ENCODE measurements around the gene ULBP3.
A peak's percentile ranks its signal among the peaks of the same experiment; 100 is the strongest.
"Not testable (repeated sequence)": the region's sequence is repeated elsewhere in the genome, so short reads cannot be mapped to it uniquely, and the experiment has no call there.

The ULBP3 gene

DNA sequence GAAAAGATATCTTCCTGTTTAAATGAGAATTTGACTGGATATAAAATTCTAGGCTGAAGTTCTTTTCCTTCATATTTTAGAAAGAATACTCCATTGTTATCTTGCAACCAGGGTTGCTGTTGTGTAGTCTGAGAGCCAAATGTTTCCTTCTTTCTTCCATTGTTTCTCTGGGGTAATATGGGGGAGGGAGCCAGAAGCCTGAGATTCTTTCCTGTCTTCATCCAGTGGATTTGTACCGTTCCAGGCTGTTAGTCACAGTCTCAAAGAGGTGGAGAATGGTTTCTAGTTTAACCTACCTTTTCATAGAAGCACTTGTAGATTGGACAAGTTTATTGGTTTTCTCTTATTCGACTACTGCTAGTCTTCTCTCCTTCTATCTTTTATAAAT lies 6.1 kb upstream of the ULBP3 start:
- DNase-seq, result no peak

GRCh38 chr6:150074396-150075033 lies 5.6 kb upstream of the ULBP3 start:
- not testable (repeated sequence) for DNase-seq

- peak; percentile 56 for DNase-seq
These were observed 3.3 kb upstream of the ULBP3 start for GRCh38 chr6:150072201-150072600.

- DNase-seq, result no peak
These were observed 1.4 kb upstream of the ULBP3 start for GRCh38 chr6:150070236-150070818.

- no peak for DNase-seq
These were observed 785 bp upstream of the ULBP3 start for GRCh38 chr6:150069706-150070105.

- DNase-seq, result no peak
These were observed 770 bp downstream of the ULBP3 start for GRCh38 chr6:150068151-150068550.

DNA sequence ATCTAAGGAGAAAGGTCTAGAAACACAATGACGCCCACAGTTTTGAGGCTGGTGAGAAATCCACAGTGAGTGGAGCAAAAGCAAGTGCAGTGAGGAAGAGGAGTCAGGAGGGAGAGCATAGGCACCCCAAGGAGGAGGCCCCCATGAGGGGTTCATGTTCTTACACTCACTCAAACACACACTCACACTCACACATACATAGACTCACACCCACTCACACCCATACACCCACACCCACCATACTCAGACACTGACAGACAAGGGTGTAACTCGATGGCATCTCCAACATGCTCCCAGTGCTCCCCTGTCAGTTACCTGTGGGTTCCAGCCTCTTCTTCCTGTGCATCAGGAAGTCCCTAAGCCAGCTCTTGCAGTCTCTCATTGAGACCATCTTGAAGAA lies 3.8 kb downstream of the ULBP3 start:
- no peak for DNase-seq

- no peak for DNase-seq
These were observed 5.3 kb downstream of the ULBP3 start for GRCh38 chr6:150063640-150064039.

DNA sequence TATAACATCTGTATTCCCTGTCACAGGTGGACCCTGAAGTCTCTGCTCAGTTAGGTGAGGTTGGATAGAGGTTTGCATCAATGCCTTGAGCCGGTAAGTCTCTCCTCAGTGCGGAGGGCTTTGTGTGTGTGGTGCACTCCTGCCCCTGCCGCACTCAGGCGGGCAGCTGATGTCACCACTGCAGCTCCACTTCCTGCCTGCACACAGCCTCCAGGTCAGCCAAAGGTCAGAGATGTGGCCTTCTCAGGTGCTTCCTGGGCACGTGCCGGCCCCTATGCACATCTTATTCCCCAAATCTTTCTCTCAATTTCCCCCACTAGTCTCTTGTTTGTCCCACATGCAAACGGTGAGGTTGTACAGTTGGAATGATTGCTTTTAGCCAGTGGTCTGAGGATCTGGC lies 8.9 kb downstream of the ULBP3 start:
- DNase-seq, result not testable (repeated sequence)

DNA sequence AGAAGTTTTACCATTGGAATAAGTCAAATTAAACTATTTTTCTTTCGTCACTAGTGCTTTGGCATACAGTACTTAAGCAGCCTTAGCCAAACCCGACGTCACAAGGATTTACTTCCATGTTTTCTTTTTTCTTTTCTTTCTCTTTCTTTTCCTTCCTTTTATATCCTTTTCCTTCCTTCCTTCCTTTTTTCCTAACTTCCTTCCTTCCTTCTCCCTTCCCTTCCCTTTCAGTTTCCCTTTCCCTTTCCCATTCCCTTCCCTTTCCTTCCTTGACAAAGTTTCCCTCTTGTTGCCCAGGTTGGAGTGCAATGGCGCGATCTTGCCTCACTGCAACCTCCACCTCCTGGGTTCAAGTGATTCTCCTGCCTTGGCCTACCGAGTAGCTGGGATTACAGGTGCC lies 9.9 kb downstream of the ULBP3 start:
- DNase-seq, result no peak

- DNase-seq, result no peak
These were observed 10.6 kb downstream of the ULBP3 start for GRCh38 chr6:150058231-150058792.

- DNase-seq, result no peak
These were observed 11.4 kb downstream of the ULBP3 start for GRCh38 chr6:150057501-150057951.

DNA sequence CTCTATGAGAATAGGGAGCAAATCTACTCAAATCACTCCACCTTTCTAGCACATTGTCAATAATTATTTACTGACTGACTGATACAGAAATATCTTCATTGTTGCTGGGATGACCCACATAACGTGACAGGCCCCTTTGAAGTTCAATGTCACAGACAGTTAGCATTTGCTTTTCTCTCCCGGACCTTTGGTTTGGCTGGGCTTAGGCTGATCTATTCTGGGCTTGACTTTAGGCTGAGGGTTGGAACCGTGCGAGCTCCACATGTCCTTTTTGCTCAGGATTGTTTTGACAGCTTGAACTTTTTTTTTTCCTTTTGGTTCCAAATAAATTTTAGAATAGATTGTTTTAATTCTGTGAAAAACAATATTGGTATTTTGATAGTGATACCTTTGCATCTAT lies 12.0 kb downstream of the ULBP3 start:
- no peak for DNase-seq

- no peak for DNase-seq
These were observed 12.8 kb downstream of the ULBP3 start for GRCh38 chr6:150056156-150056555.

GRCh38 chr6:150055131-150055530 lies 13.8 kb downstream of the ULBP3 start:
- DNase-seq, result no peak

DNA sequence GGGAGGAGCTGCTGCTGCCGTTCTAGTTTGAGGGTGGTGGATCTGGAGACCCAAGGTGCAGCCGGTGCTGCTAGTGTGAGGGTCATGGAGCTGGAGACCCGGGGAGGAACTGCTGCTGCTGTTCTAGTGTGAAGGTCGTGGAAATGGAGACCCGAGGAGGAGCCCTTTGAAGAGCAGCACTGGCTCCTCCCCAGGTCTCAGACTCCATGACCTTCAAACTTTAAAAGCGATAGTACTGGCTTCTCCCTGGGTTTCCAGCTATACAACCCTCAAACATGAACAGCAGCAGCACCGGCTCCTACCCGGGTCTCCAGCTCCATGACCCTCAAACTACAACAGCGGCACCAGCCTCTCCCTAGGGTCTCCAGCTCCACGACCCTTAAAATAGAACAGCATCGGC lies 15.5 kb downstream of the ULBP3 start:
- DNase-seq, result no peak

- no peak for DNase-seq
These were observed 18.1 kb downstream of the ULBP3 start for GRCh38 chr6:150050846-150051245.

DNA sequence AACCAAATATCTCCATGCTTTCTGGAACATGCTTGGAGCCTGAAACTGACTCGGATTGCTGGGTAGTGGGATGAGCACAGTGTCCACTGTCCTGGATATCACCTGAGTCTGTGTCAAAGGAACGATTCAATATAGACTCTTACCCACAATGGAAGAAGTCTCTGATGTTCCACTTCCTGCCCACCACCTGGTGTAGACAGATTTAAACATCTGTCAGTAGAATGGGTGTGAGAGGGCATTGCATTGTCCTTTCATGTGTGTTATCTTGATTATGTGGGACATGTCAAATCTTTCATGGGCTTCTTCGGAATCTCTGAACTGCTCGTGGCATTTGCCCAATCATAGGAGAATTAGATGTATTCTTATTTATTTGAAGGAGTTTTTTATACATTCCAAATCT lies 20.8 kb downstream of the ULBP3 start:
- DNase-seq, result no peak

- no peak for DNase-seq
These were observed 22.0 kb downstream of the ULBP3 start for GRCh38 chr6:150046943-150047342.

DNA sequence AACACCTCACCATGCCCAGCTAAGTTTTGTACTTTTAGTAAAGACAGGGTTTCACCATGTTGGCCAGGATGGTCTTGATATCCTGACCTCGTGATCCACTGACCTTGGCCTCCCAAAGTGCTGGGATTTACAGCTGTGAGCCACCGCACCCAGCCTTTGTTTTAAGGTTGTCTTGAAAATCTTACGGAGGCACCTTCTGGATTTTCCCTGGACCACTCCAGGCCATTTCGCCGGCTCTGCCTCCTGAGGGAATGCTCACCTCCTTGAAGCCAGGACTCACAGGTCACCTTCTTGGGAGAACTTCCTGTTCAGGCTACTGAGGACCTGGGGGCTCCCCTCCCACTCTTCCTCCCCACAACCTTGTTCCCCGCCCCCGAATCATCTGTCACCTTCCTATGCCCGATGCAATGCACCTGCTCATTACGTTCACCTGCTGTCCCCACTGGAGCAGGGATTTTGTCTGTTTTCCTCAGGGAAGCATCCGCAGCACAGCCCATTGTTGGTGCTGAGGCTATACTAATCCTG lies 24.2 kb downstream of the ULBP3 start:
- DNase-seq, result no peak

DNA sequence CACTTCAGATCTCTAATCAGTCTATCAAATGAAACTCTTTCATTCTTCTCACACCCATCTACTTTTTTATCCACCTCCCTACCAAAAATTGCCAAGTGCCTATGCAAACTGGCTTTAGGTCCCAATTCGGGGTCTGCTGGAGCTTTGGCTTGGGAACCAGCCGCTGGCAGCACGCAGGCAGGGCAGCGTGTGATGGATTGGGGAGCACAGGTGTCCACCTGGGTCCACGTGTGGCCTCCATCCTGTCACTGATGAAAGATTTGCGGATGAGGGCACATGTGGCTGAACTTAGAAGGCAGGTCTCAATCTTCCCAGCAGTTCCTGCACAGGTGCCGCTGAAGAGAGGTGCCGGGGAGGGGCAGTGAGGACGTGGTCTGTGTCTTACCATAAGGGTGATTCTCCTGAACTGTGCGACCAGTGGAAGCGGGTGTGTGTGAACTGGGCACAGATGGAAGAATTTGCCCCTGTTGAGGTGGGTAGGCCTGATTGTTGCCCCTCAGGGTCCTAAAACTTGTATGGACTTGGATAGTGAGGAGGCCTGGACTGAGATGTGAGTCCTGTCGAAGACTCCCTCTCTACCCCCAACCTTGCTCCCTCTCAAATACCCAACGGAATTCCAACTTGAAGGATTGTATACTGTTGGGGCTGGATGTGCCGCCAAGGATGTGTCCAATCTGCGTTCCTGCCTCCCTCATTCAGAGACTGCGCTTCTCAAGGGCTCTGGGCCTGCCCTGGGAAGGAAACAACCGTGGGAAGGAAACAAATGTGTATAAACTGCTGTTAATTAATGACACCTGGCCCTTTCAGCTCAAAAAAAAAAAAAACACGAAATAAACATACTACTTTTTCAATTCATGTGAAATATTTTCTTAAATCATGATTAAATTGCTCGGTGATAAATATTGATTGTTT lies 25.2 kb downstream of the ULBP3 start:
- DNase-seq, result no peak

GRCh38 chr6:150043096-150043495 lies 25.8 kb downstream of the ULBP3 start:
- DNase-seq, result no peak

Measured in activated CD4-positive, alpha-beta T cell treated with anti-CD3 and anti-CD28 coated beads for 48 hours (primary cell).